Measurements from ENCODE around the gene AGMO. TPM values are rescaled to one million over a fixed set of nuclear protein-coding genes. Genes with fewer than 3 reads are reported as not detected.

The AGMO gene
- total and polyA plus RNA-seq, 4 donors, result 21.6 to 46.6 (median 31.6) TPM

DNA sequence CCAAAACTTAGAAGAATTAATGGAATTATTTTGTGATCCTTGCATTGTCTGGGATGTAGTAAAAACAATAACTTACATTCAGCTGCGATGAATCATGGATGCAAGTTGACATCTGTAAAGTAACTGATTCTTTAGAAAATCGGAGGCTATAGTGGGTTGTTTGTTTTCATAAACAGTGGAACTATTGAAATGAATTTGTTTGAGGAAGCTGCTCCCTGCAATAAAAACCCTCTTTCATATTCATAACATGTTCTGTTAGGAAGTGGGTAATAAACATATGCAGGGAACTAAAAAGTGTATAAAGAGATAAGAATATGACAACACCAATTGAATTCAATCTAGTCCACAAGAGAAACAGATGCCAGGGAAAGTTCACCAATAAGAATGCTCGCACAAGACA, 53.6 kb downstream of the AGMO start:
- no peak for TF ChIP-seq HNF4G (IDR thresholded peaks at IDR 0.05)
- no peak for TF ChIP-seq NR2F2 (IDR thresholded peaks at IDR 0.05)
- TF ChIP-seq HNF4A (conservative IDR thresholded peaks at IDR 0.05), result no peak
- TF ChIP-seq GABPA (IDR thresholded peaks at IDR 0.05 in 1 of 2, conservative IDR thresholded peaks at IDR 0.05 in 1 of 2), result no peak
- DNase-seq (ENCODE audit: low spot score), result no peak
- no peaks in the 10 kb centered on the region for H3K27me3 ChIP-seq (ENCODE audit: control insufficient read depth in 4 of 4, insufficient read depth in 4 of 4, low read length in 3 of 4)
- H3K9ac ChIP-seq (ENCODE audit: low read depth in 1 of 2, low read length in 2 of 2), result no peak overlapping the region
- 84% methylated on average over 3 of the region's 3 CpGs for WGBS
- no peaks in the 10 kb centered on the region for H3K36me3 ChIP-seq (ENCODE audit: control insufficient read depth in 4 of 4, insufficient read depth in 3 of 4, low read depth in 1 of 4, low read length in 3 of 4)
- peaks cover 0 to 3% (median 0%) of the 10 kb centered on the region in 4 donors for H3K4me1 ChIP-seq (ENCODE audit: control insufficient read depth in 4 of 4, insufficient read depth in 4 of 4, low read length in 3 of 4)
- no peak overlapping the region for H3K4me3 ChIP-seq (ENCODE audit: low read depth in 1 of 3, low read length in 3 of 3)
- no peaks in the 10 kb centered on the region for H3K9me3 ChIP-seq (ENCODE audit: control insufficient read depth in 4 of 4, low read length in 3 of 4)
- H3K27ac ChIP-seq (ENCODE audit: low read depth in 1 of 2, low read length in 2 of 2), result no peak overlapping the region

DNA sequence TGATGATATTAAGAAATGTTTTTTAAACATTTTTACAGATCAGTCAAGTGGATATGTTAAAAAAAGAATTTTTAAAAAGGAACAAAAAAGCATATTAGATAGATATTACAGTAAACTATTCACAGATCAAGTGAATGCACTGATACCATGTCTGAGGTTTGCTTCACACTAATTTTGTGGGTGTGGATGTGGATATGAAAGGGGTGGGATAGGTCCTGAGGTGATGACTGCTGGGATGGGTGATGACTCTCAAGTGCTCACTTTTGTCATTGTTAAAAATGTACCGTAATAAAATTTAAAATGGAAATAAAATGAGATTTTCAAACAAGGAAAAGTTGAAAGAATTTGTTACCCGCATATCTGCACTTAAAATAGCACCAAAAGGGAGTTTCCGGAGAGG, 54.1 kb downstream of the AGMO start:
- 90% methylated on average over 3 of the region's 3 CpGs for WGBS
- no peaks in the 10 kb centered on the region for H3K9me3 ChIP-seq (ENCODE audit: control insufficient read depth in 4 of 4, low read length in 3 of 4)
- no peak overlapping the region for H3K9ac ChIP-seq (ENCODE audit: low read depth in 1 of 2, low read length in 2 of 2)
- H3K36me3 ChIP-seq (ENCODE audit: control insufficient read depth in 4 of 4, insufficient read depth in 3 of 4, low read depth in 1 of 4, low read length in 3 of 4), result no peaks in the 10 kb centered on the region
- TF ChIP-seq, protein P1, sequence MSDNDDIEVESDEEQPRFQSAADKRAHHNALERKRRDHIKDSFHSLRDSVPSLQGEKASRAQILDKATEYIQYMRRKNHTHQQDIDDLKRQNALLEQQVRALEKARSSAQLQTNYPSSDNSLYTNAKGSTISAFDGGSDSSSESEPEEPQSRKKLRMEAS (IDR thresholded peaks at IDR 0.05), result no peak
- no peak for TF ChIP-seq RAD21 (IDR thresholded peaks at IDR 0.05)
- TF ChIP-seq, protein P2, sequence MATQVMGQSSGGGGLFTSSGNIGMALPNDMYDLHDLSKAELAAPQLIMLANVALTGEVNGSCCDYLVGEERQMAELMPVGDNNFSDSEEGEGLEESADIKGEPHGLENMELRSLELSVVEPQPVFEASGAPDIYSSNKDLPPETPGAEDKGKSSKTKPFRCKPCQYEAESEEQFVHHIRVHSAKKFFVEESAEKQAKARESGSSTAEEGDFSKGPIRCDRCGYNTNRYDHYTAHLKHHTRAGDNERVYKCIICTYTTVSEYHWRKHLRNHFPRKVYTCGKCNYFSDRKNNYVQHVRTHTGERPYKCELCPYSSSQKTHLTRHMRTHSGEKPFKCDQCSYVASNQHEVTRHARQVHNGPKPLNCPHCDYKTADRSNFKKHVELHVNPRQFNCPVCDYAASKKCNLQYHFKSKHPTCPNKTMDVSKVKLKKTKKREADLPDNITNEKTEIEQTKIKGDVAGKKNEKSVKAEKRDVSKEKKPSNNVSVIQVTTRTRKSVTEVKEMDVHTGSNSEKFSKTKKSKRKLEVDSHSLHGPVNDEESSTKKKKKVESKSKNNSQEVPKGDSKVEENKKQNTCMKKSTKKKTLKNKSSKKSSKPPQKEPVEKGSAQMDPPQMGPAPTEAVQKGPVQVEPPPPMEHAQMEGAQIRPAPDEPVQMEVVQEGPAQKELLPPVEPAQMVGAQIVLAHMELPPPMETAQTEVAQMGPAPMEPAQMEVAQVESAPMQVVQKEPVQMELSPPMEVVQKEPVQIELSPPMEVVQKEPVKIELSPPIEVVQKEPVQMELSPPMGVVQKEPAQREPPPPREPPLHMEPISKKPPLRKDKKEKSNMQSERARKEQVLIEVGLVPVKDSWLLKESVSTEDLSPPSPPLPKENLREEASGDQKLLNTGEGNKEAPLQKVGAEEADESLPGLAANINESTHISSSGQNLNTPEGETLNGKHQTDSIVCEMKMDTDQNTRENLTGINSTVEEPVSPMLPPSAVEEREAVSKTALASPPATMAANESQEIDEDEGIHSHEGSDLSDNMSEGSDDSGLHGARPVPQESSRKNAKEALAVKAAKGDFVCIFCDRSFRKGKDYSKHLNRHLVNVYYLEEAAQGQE (IDR thresholded peaks at IDR 0.05), result no peak
- TF ChIP-seq GABPA (IDR thresholded peaks at IDR 0.05 in 1 of 2, conservative IDR thresholded peaks at IDR 0.05 in 1 of 2), result no peak
- TF ChIP-seq EGR1 (IDR thresholded peaks at IDR 0.05; ENCODE audit: low read depth in 2 of 2), result no peak
- no peak overlapping the region for H3K4me3 ChIP-seq (ENCODE audit: low read depth in 1 of 3, low read length in 3 of 3)
- no peaks in the 10 kb centered on the region for H3K27me3 ChIP-seq (ENCODE audit: control insufficient read depth in 4 of 4, insufficient read depth in 4 of 4, low read length in 3 of 4)
- H3K27ac ChIP-seq (ENCODE audit: low read depth in 1 of 2, low read length in 2 of 2), result no peak overlapping the region
- DNase-seq (ENCODE audit: low spot score), result no peak
- H3K4me1 ChIP-seq (ENCODE audit: control insufficient read depth in 4 of 4, insufficient read depth in 4 of 4, low read length in 3 of 4), result peaks cover 0 to 3% (median 0%) of the 10 kb centered on the region in 4 donors

DNA sequence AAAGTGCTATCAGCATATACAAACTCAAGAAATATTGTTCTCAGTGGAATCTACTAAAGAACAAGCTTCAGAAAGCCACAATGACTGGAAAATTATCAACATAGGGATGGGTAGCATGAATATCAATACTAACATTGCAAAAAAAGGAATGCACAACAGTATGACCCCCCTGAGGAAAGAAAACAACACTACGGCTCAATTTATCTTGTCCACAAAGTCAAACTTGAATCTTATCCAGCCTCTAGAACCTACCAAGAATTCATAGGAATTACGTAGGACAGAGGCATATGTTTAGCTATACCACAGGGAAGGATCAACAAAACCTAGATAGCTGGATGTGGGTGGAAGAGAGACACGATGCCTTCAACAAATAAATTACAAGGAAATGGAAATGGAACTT, 54.6 kb downstream of the AGMO start:
- Histone ChIP-seq H3K9me3 (ENCODE audit: control insufficient read depth in 4 of 4, low read length in 3 of 4) (no peaks in the 10 kb centered on the region), H3K36me3 (ENCODE audit: control insufficient read depth in 4 of 4, insufficient read depth in 3 of 4, low read depth in 1 of 4, low read length in 3 of 4) (no peaks in the 10 kb centered on the region), H3K4me1 (ENCODE audit: control insufficient read depth in 4 of 4, insufficient read depth in 4 of 4, low read length in 3 of 4) (peaks cover 0 to 3% (median 0%) of the 10 kb centered on the region in 4 donors), H3K27me3 (ENCODE audit: control insufficient read depth in 4 of 4, insufficient read depth in 4 of 4, low read length in 3 of 4) (no peaks in the 10 kb centered on the region), H3K9ac (ENCODE audit: low read depth in 1 of 2, low read length in 2 of 2) (no peak overlapping the region), H3K27ac (ENCODE audit: low read depth in 1 of 2, low read length in 2 of 2) (no peak overlapping the region), H3K4me3 (ENCODE audit: low read depth in 1 of 3, low read length in 3 of 3) (no peak overlapping the region)
- no peak for DNase-seq (ENCODE audit: low spot score)
- 73% methylated on average over 3 of the region's 3 CpGs for WGBS
- TF ChIP-seq HNF4G (IDR thresholded peaks at IDR 0.05) (no peak), SP1 (IDR thresholded peaks at IDR 0.05) (no peak), NR2F2 (IDR thresholded peaks at IDR 0.05) (no peak), EGR1 (IDR thresholded peaks at IDR 0.05; ENCODE audit: low read depth in 2 of 2) (no peak), YY1 (IDR thresholded peaks at IDR 0.05) (no peak), RXRA (IDR thresholded peaks at IDR 0.05) (no peak)
- TF ChIP-seq, protein P1 (IDR thresholded peaks at IDR 0.05), result no peak
- TF ChIP-seq, protein P2 (IDR thresholded peaks at IDR 0.05), result no peak

Data from liver (tissue), 9 donors.